Measurements from ENCODE around the gene CEP135.

DNA sequence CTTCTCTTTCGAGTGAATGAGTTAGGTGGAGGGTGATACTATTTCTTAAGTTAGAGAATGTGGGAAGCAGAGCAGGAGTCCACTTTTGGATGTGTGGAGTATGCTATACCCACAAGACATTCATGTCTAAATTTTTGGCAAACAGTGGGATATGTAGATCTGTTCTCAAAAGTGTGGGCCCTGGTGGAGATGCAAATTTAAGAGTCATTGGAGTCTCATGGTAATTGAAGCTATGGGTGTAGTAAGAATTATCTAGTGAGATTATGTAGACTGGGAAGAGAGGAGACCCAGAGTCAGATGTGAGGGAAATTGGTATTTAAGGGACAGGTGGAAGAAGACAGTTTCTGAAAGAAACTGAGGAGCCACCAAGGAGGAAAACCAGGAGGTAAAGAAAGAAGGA is 7.0 kb downstream of the CEP135 start:
- TF ChIP-seq, protein P1, sequence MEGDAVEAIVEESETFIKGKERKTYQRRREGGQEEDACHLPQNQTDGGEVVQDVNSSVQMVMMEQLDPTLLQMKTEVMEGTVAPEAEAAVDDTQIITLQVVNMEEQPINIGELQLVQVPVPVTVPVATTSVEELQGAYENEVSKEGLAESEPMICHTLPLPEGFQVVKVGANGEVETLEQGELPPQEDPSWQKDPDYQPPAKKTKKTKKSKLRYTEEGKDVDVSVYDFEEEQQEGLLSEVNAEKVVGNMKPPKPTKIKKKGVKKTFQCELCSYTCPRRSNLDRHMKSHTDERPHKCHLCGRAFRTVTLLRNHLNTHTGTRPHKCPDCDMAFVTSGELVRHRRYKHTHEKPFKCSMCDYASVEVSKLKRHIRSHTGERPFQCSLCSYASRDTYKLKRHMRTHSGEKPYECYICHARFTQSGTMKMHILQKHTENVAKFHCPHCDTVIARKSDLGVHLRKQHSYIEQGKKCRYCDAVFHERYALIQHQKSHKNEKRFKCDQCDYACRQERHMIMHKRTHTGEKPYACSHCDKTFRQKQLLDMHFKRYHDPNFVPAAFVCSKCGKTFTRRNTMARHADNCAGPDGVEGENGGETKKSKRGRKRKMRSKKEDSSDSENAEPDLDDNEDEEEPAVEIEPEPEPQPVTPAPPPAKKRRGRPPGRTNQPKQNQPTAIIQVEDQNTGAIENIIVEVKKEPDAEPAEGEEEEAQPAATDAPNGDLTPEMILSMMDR (conservative IDR thresholded peaks at IDR 0.05; ENCODE audit: low read depth, low read length) = no peak
- no peak for TF ChIP-seq EZH2phosphoT487 (IDR thresholded peaks at IDR 0.05; ENCODE audit: borderline replicate concordance, low read length)

All from PC-3 (cell line).